GM12878 (cell line): ENCODE measurements around the gene MSX2. TPM values are rescaled to one million over a fixed set of nuclear protein-coding genes. Genes with fewer than 3 reads are reported as not detected.

Experiments used
- ATAC-seq: fragments of 200-7000 bp; cut with Tn5 transposase; 3 replicates; pipeline ENCODE4 v1.9.1; 2020; ENCODE audit warnings: mild to moderate bottlenecking, moderate library complexity
- BruUV-seq: library from RNA; stranded (reverse); fragments of 400-500 nt; replicated peaks from 2 replicates; lab custom pipeline; 2021; lab: Mats Ljungman, UMichigan
- CTCF ChIA-PET: fragments of 300-600 bp; sonication (Branson Sonifier 250); formaldehyde crosslinking; extraction: SDS; loops from one replicate; lab custom pipeline; 2021; ENCODE audit warnings: inconsistent platforms; lab: Yijun Ruan, JAX
- POLR2A ChIA-PET: fragments of 350-600 bp; formaldehyde crosslinking; extraction: SDS; loops from one replicate; lab custom pipeline; 2021; ENCODE audit warnings: inconsistent platforms; lab: Charles Lee
- RAD21 ChIA-PET: fragments of 300-600 bp; sonication (Branson Sonifier 250); formaldehyde crosslinking; loops from one replicate; lab custom pipeline; 2023; ENCODE audit warnings: antibody characterized with exemption; ENCODE audit not compliant: unreplicated experiment; lab: Charles Lee
- SMC1A ChIA-PET: fragments of 300-600 bp; sonication (Branson Sonifier 250); formaldehyde crosslinking; loops from one replicate; lab custom pipeline; 2023; ENCODE audit not compliant: unreplicated experiment, uncharacterized antibody; lab: Charles Lee
- DNase-seq: peaks from one replicate; pipeline ENCODE4 v3.0.0-alpha.2; 2011; ENCODE audit warnings: low read depth, low spot score
- FAIRE-seq: peaks from 3 replicates; lab custom pipeline; 2011; peaks lifted over from hg19 to GRCh38; lab: Jason Lieb, UNC
- H2AFZ ChIP-seq: 2 replicates; pipeline ENCODE4 v1.6.0; 2011; ENCODE audit warnings: low read depth, low read length, control low read depth; ENCODE audit not compliant: control insufficient read depth
- H3K27ac ChIP-seq: 2 replicates; pipeline ENCODE4 v1.5.1; 2011; ENCODE audit warnings: control low read depth; ENCODE audit not compliant: control insufficient read depth, insufficient read depth
- H3K27me3 ChIP-seq, 2 experiments: replicated peaks in 1 of 2; 2 replicates each; pipeline versions ENCODE4 v1.6.0 to v1.6.1; 2011; ENCODE audit warnings: low read length in 1 of 2; ENCODE audit not compliant: control insufficient read depth in 2 of 2, insufficient read depth in 2 of 2
- H3K36me3 ChIP-seq, 2 experiments: 2 replicates each; pipeline ENCODE4 v1.5.1; 2011; ENCODE audit warnings: low read length in 1 of 2; ENCODE audit not compliant: control insufficient read depth in 2 of 2, insufficient read depth in 2 of 2
- H3K4me1 ChIP-seq: 2 replicates; pipeline ENCODE4 v1.6.1; 2011; ENCODE audit warnings: mild to moderate bottlenecking, low read length, moderate library complexity, mixed read lengths; ENCODE audit not compliant: control insufficient read depth, insufficient read depth
- H3K4me2 ChIP-seq: 2 replicates; pipeline ENCODE4 v1.6.0; 2011; ENCODE audit warnings: control low read depth; ENCODE audit not compliant: control insufficient read depth, insufficient read depth
- H3K4me3 ChIP-seq: fragments of 200-600 bp; sonication (generic); 2 replicates; pipeline ENCODE4 v1.5.1; 2016
- H3K79me2 ChIP-seq: 2 replicates; pipeline ENCODE4 v1.6.0; 2011; ENCODE audit warnings: low read length; ENCODE audit not compliant: control insufficient read depth, insufficient read depth
- H3K9ac ChIP-seq: 2 replicates; pipeline ENCODE4 v1.8.0; 2011; ENCODE audit warnings: low read length, control low read depth, mixed read lengths; ENCODE audit not compliant: control insufficient read depth, insufficient read depth
- H3K9me3 ChIP-seq: replicated peaks from 3 replicates; pipeline ENCODE4 v1.5.1; 2011; ENCODE audit warnings: mild to moderate bottlenecking, low read length; ENCODE audit not compliant: control insufficient read depth, insufficient read depth
- H4K20me1 ChIP-seq: 2 replicates; pipeline ENCODE4 v1.6.0; 2011; ENCODE audit not compliant: control insufficient read depth, insufficient read depth
- ASH2L ChIP-seq: fragments of 300-600, 200-600 bp; sonication (generic); IDR thresholded peaks from 2 replicates; pipeline ENCODE4 v1.6.1; 2017; ENCODE audit warnings: low read depth, mild to moderate bottlenecking, borderline replicate concordance
- ATF7 ChIP-seq: fragments of 450-650 bp; IDR thresholded peaks from 2 replicates; pipeline ENCODE4 v1.6.1; 2016; ENCODE audit warnings: low read depth, mild to moderate bottlenecking
- BCL11A ChIP-seq: IDR thresholded peaks from 2 replicates; pipeline ENCODE4 v1.6.1; 2011; ENCODE audit warnings: low read depth, low read length
- CHD2 ChIP-seq: IDR thresholded peaks from 2 replicates; pipeline ENCODE4 v1.6.1; 2011; ENCODE audit warnings: low read depth, low read length, improper control_type of control experiment, borderline replicate concordance
- E2F8 ChIP-seq: fragments of 450-650 bp; IDR thresholded peaks from 2 replicates; pipeline ENCODE4 v1.6.1; 2018; ENCODE audit warnings: mild to moderate bottlenecking, low read depth, moderate library complexity; ENCODE audit not compliant: partially characterized antibody
- EZH2 ChIP-seq: IDR thresholded peaks from 2 replicates; pipeline ENCODE4 v1.6.1; 2012; ENCODE audit warnings: low read depth, mild to moderate bottlenecking, control low read depth, inconsistent platforms, low read length, borderline replicate concordance; ENCODE audit not compliant: control insufficient read depth
- KLF5 ChIP-seq: fragments of 450-650 bp; IDR thresholded peaks from 2 replicates; pipeline ENCODE4 v1.6.1; 2014; ENCODE audit warnings: mild to moderate bottlenecking; ENCODE audit not compliant: partially characterized antibody
- MAX ChIP-seq: IDR thresholded peaks from 2 replicates; pipeline ENCODE4 v1.6.1; 2012; ENCODE audit warnings: low read depth, low read length, improper control_type of control experiment
- MYC ChIP-seq: IDR thresholded peaks from 2 replicates; pipeline ENCODE4 v1.6.1; 2011; ENCODE audit warnings: mild to moderate bottlenecking, low read length, moderate library complexity, inconsistent platforms; ENCODE audit not compliant: insufficient read depth, insufficient replicate concordance, insufficient read length, severe bottlenecking
- PAX5 ChIP-seq: IDR thresholded peaks from 2 replicates; pipeline ENCODE4 v1.6.1; 2011; ENCODE audit warnings: low read depth, low read length, borderline replicate concordance
- POLR2AphosphoS5 ChIP-seq: IDR thresholded peaks from 2 replicates; pipeline ENCODE4 v1.6.1; 2011; ENCODE audit warnings: mild to moderate bottlenecking, low read length, inconsistent platforms
- PRDM15 ChIP-seq: fragments of 450-650 bp; formaldehyde crosslinking; IDR thresholded peaks from 2 replicates; pipeline ENCODE4 v1.4.0; 2020; ENCODE audit warnings: mild to moderate bottlenecking, moderate library complexity
- SREBF1 ChIP-seq: IDR thresholded peaks from 2 replicates; pipeline ENCODE4 v1.6.1; 2012; ENCODE audit warnings: mild to moderate bottlenecking, low read length
- YBX1 ChIP-seq: fragments of 450-650 bp; IDR thresholded peaks from 2 replicates; pipeline ENCODE4 v1.6.1; 2016; ENCODE audit warnings: antibody characterized with exemption
- ZBTB11 ChIP-seq: fragments of 450-650 bp; formaldehyde crosslinking; IDR thresholded peaks from 2 replicates; pipeline ENCODE4 v1.5.0; 2022; ENCODE audit warnings: mild to moderate bottlenecking, missing genetic modification characterization
- WGBS: methylation state at CpG from one replicate; pipeline ENCODE4 v1.1.6; 2016; ENCODE audit warnings: low lambda C conversion rate; ENCODE audit not compliant: insufficient replicate concordance, insufficient coverage; ENCODE audit errors: missing lambda C conversion rate; 5-methylcytosine and 5-hydroxymethylcytosine counted together
- in situ Hi-C: fragments of 300-500 bp; cut with MboI; formaldehyde crosslinking; loops from 9 replicates; pipeline ENCODE4 v1.14.3; 2018; ENCODE audit warnings: mixed read lengths
- intact Hi-C: fragments of 100-400 bp; cut with micrococcal nuclease; formaldehyde crosslinking; loops from one replicate; pipeline ENCODE4 v1.14.2; 2022; ENCODE audit not compliant: unreplicated experiment
- polyA plus RNA-seq, 11 experiments: library from polyadenylated mRNA; depleted of rRNA in 4 of 11; unstranded in 6 of 11; stranded (reverse) in 5 of 11; fragments of >200 nt; fragmentation: Nextera tagmentation in 4 of 11; fragmentation: Illumina TruSeq in 1 of 11; extraction: Ambion mirVana in 4 of 11; extraction: Trizol in 1 of 11; gene quantifications; 1 replicate in 1 of 11; 2 replicates in 10 of 11; pipeline versions ENCODE4 v1.2.1 to v1.2.3, GENCODE V29; 2011 to 2016; ENCODE audit warnings: inconsistent platforms in 2 of 11, missing spikeins in 2 of 11, low read depth in 1 of 11
- total RNA-seq, 4 experiments: library from RNA; depleted of rRNA in 3 of 4; stranded (reverse); fragments of >200 nt in 3 of 4; fragmentation: Illumina TruSeq in 1 of 4; extraction: Trizol in 1 of 4; gene quantifications; 2 replicates each; pipeline versions ENCODE4 v1.2.1 to v1.2.3, GENCODE V29; 2013 to 2021

The MSX2 gene
- total and polyA plus RNA-seq, 10 of the 15 experiments (the other 5 are each of a cell fraction or from before 2014, with no cell fraction given), result not detected

- H4K20me1 ChIP-seq, result no peaks in the 10 kb centered on the region
- H3K27ac ChIP-seq, result no peak overlapping the region
- ChIA-PET CTCF (no interaction called here), SMC1A (no interaction called here), RAD21 (no interaction called here), POLR2A (no interaction called here)
- in situ Hi-C loops (no loop called here), intact Hi-C loops (no loop called here)
- peaks cover 11 to 22% of the 10 kb centered on the region in 2 experiments for H3K27me3 ChIP-seq
- no peaks in the 10 kb centered on the region for H3K36me3 ChIP-seq
- no peaks in the 10 kb centered on the region for H3K79me2 ChIP-seq
- H3K4me3 ChIP-seq, result no peak overlapping the region
- WGBS, result 0% methylated on average over 4 of the region's 4 CpGs
- H3K4me1 ChIP-seq, result no peaks in the 10 kb centered on the region
- H3K9me3 ChIP-seq, result no peaks in the 10 kb centered on the region; the same call in 2 of the 3 replicates
- ATAC-seq (no peak), FAIRE-seq (no peak), DNase-seq (no peak)
- no TSS peak for BruUV-seq
- H2AFZ ChIP-seq, result no peak overlapping the region
- no peak overlapping the region for H3K4me2 ChIP-seq
- H3K9ac ChIP-seq, result no peak overlapping the region
- no peak for TF ChIP-seq SREBF1
- no peak for TF ChIP-seq CHD2
- no peak for TF ChIP-seq EZH2
- TF ChIP-seq MYC, result no peak
- TF ChIP-seq YBX1, result no peak
- no peak for TF ChIP-seq KLF5
- no peak for TF ChIP-seq ASH2L
- TF ChIP-seq ZBTB11 (CRISPR knock-in tag), result no peak
- no peak for TF ChIP-seq POLR2AphosphoS5
- no peak for TF ChIP-seq E2F8
- no peak for TF ChIP-seq PAX5
- TF ChIP-seq ATF7, result no peak
- TF ChIP-seq BCL11A, result no peak
- TF ChIP-seq MAX, result no peak
- no peak for TF ChIP-seq PRDM15
Observed at GRCh38 chr5:174722500-174722899, 1.9 kb upstream of the MSX2 start.
